ENCODE data around the gene OTUB2. TPM values are rescaled to one million over a fixed set of nuclear protein-coding genes. Genes with fewer than 3 reads are reported as not detected.

Gene OTUB2
- total RNA-seq, 1 donor from 2014 or later, result 3.0 TPM

- no peak overlapping the region for H3K4me3 Mint-ChIP-seq
- TF ChIP-seq CTCF (conservative IDR thresholded peaks at IDR 0.05), result no peak
- no peaks in the 10 kb centered on the region for H3K9me3 Mint-ChIP-seq
- H3K4me1 Mint-ChIP-seq (ENCODE audit: unreplicated experiment), result peaks cover 6% of the 10 kb centered on the region
- no peak for DNase-seq (ENCODE audit: extremely low spot score, unreplicated experiment)
- no peaks in the 10 kb centered on the region for H3K36me3 Mint-ChIP-seq
- H3K27ac Mint-ChIP-seq, result no peak overlapping the region
- peaks cover 8% of the 10 kb centered on the region for H3K27me3 Mint-ChIP-seq
Measured at GRCh38 chr14:93980456-93981201, 45.5 kb upstream of the OTUB2 start.

- H3K27ac Mint-ChIP-seq, result no peak overlapping the region
- H3K4me3 Mint-ChIP-seq, result no peak overlapping the region
- no peaks in the 10 kb centered on the region for H3K36me3 Mint-ChIP-seq
- DNase-seq (ENCODE audit: extremely low spot score, unreplicated experiment), result no peak
- H3K4me1 Mint-ChIP-seq (ENCODE audit: unreplicated experiment), result no peaks in the 10 kb centered on the region
- peaks cover 4% of the 10 kb centered on the region for H3K27me3 Mint-ChIP-seq
- no peaks in the 10 kb centered on the region for H3K9me3 Mint-ChIP-seq
- no peak for TF ChIP-seq CTCF (conservative IDR thresholded peaks at IDR 0.05)
Measured at GRCh38 chr14:93981316-93982229, 44.6 kb upstream of the OTUB2 start.

GRCh38 chr14:93982230-93983007 lies 43.7 kb upstream of the OTUB2 start:
- no peaks in the 10 kb centered on the region for H3K4me1 Mint-ChIP-seq (ENCODE audit: unreplicated experiment)
- H3K9me3 Mint-ChIP-seq, result no peaks in the 10 kb centered on the region
- no peak for TF ChIP-seq CTCF (conservative IDR thresholded peaks at IDR 0.05)

GRCh38 chr14:93984070-93984469 lies 42.1 kb upstream of the OTUB2 start:
- Mint-ChIP-seq H3K27me3 (no peaks in the 10 kb centered on the region), H3K36me3 (no peaks in the 10 kb centered on the region), H3K27ac (no peak overlapping the region), H3K4me1 (ENCODE audit: unreplicated experiment) (no peaks in the 10 kb centered on the region), H3K9me3 (no peaks in the 10 kb centered on the region), H3K4me3 (no peak overlapping the region)
- TF ChIP-seq CTCF (conservative IDR thresholded peaks at IDR 0.05), result no peak
- no peak for DNase-seq (ENCODE audit: extremely low spot score, unreplicated experiment)

More at GRCh38 chr14:93982230-93983007, 43.7 kb upstream of the OTUB2 start:
- Mint-ChIP-seq H3K36me3 (no peaks in the 10 kb centered on the region), H3K27me3 (no peaks in the 10 kb centered on the region), H3K27ac (no peak overlapping the region), H3K4me3 (no peak overlapping the region)
- DNase-seq (ENCODE audit: extremely low spot score, unreplicated experiment), result no peak

- no peak overlapping the region for H3K27ac Mint-ChIP-seq
- H3K4me1 Mint-ChIP-seq (ENCODE audit: unreplicated experiment), result no peaks in the 10 kb centered on the region
- DNase-seq (ENCODE audit: extremely low spot score, unreplicated experiment), result no peak
- no peak overlapping the region for H3K4me3 Mint-ChIP-seq
- H3K27me3 Mint-ChIP-seq, result peaks cover 2% of the 10 kb centered on the region
- peak; percentile 63 for TF ChIP-seq CTCF (conservative IDR thresholded peaks at IDR 0.05)
- no peaks in the 10 kb centered on the region for H3K9me3 Mint-ChIP-seq
- H3K36me3 Mint-ChIP-seq, result no peaks in the 10 kb centered on the region
Measured at GRCh38 chr14:93984987-93985410, 41.1 kb upstream of the OTUB2 start.

Measured in type B pancreatic cell (in vitro differentiated cells).